Measurements from ENCODE around the gene FYCO1. TPM values are rescaled to one million over a fixed set of nuclear protein-coding genes. Genes with fewer than 3 reads are reported as not detected.
A peak's percentile ranks its signal among the peaks of the same experiment; 100 is the strongest.

The FYCO1 gene
- total and polyA plus RNA-seq, 2 of the 13 experiments (the other 11 are each of a cell fraction or from before 2014, with no cell fraction given) = 2.7 to 4.2 TPM

GRCh38 chr3:46031269-46031668 lies 35.6 kb upstream of the FYCO1 start:
- ATAC-seq (peak; percentile 82), DNase-seq (ENCODE audit: low spot score) (no peak), FAIRE-seq (no peak)
- peaks cover 17% of the 10 kb centered on the region for H3K4me1 ChIP-seq (ENCODE audit: insufficient read depth, low read length)
- peaks cover 7% of the 10 kb centered on the region for H3K9me3 ChIP-seq (ENCODE audit: low read length)
- H2AFZ ChIP-seq (ENCODE audit: low read length) = no peak overlapping the region
- WGBS (ENCODE audit: low lambda C conversion rate) = no CpG with 5 or more reads among the region's 4 CpGs
- no TSS peak for BruUV-seq (replicated peaks)
- ChIA-PET POLR2A (interaction anchor here (0.5 kb wide), 1 partner anchor 38 kb away, joined by 3 read pairs; no protein-coding TSS in a partner anchor), CTCF (ENCODE audit: low intra/inter-chr PET ratio, low total read pairs) (no interaction called here)
- no peak overlapping the region for H3K27ac ChIP-seq (ENCODE audit: extremely low read length, insufficient read depth, low read length)
- no peaks in the 10 kb centered on the region for H4K20me1 ChIP-seq (ENCODE audit: insufficient read depth, low read length)
- H3K4me2 ChIP-seq (ENCODE audit: low read depth, low read length) = peak overlapping the region; percentile 11; the same call in 1 of the 2 replicates
- in situ Hi-C loops (cut with HindIII; ENCODE audit: extremely low pct_ligation_motif_present, low pct_unique_long_range_greater_than_20kb) (no loop called here), intact Hi-C loops (cut with micrococcal nuclease; ENCODE audit: unreplicated experiment) (no loop called here)
- no peak overlapping the region for H3K9ac ChIP-seq (ENCODE audit: insufficient read depth, low read depth, low read length)
- H3K27me3 ChIP-seq (ENCODE audit: control insufficient read depth in 1 of 2, insufficient read depth in 2 of 2, low read length in 2 of 2) = no peaks in the 10 kb centered on the region
- H3K79me2 ChIP-seq (ENCODE audit: insufficient read depth, low read length) = no peaks in the 10 kb centered on the region
- no peak overlapping the region for H3K4me3 ChIP-seq (replicated peaks in 1 of 3; ENCODE audit: insufficient read depth in 1 of 3, low read depth in 2 of 3, low read length in 3 of 3)
- H3K36me3 ChIP-seq (replicated peaks in 1 of 2; ENCODE audit: control insufficient read depth in 1 of 2, insufficient read depth in 2 of 2, low read length in 2 of 2) = no peaks in the 10 kb centered on the region
- TF ChIP-seq HNRNPK (IDR thresholded peaks at IDR 0.05; ENCODE audit: low read depth, low read length, poor library complexity, severe bottlenecking) (no peak), NR0B2 (CRISPR knock-in tag; IDR thresholded peaks at IDR 0.05) (no peak), ZBTB25 (CRISPR knock-in tag; IDR thresholded peaks at IDR 0.05) (no peak), ZNF768 (CRISPR knock-in tag; IDR thresholded peaks at IDR 0.05) (0 out of 2 replicates have a peak, but pooled peaks have one; percentile 16), ZNF770 (CRISPR knock-in tag; IDR thresholded peaks at IDR 0.05) (no peak), HNF4G (IDR thresholded peaks at IDR 0.05; ENCODE audit: borderline replicate concordance, low read depth, low read length) (no peak), HNF4G (CRISPR knock-in tag; IDR thresholded peaks at IDR 0.05; ENCODE audit: borderline replicate concordance, low read depth) (0 out of 2 replicates have a peak, but pooled peaks have one; percentile 20), HNRNPLL (IDR thresholded peaks at IDR 0.05; ENCODE audit: low read depth, low read length, poor library complexity, severe bottlenecking) (no peak), HNF4A (CRISPR knock-in tag; IDR thresholded peaks at IDR 0.05) (peak; percentile 73), ZNF44 (CRISPR knock-in tag; IDR thresholded peaks at IDR 0.05) (no peak), PATZ1 (CRISPR knock-in tag; IDR thresholded peaks at IDR 0.05) (peak; percentile 42; the same call in 1 of the 2 replicates), SMC3 (IDR thresholded peaks at IDR 0.05; ENCODE audit: low read length) (no peak), SIN3B (IDR thresholded peaks at IDR 0.05; ENCODE audit: low read length) (no peak), TAF1 (CRISPR knock-in tag; IDR thresholded peaks at IDR 0.05) (no peak), ZFX (CRISPR knock-in tag; IDR thresholded peaks at IDR 0.05; ENCODE audit: low read depth) (peak; percentile 53; the same call in 1 of the 2 replicates), MYNN (CRISPR knock-in tag; IDR thresholded peaks at IDR 0.05; ENCODE audit: low read depth) (no peak), ATF5 (CRISPR knock-in tag; IDR thresholded peaks at IDR 0.05; ENCODE audit: low read depth) (no peak), AGO2 (optimal IDR thresholded peaks at IDR 0.05; ENCODE audit: low read depth, low read length) (no peak), RCOR2 (CRISPR knock-in tag; IDR thresholded peaks at IDR 0.05) (no peak), ZNF83 (CRISPR knock-in tag; IDR thresholded peaks at IDR 0.05; ENCODE audit: borderline replicate concordance) (no peak)

Measured in HepG2 (cell line).